IPS-18a (cell line): ENCODE results near the gene ARHGAP35.
"Not testable (repeated sequence)": the region's sequence is repeated elsewhere in the genome, so short reads cannot be mapped to it uniquely, and the experiment has no call there.

Experiments used
- H3K27ac ChIP-seq: one replicate; pipeline ENCODE4 v1.5.1; 2013; ENCODE audit warnings: low read length
- H3K27me3 ChIP-seq: one replicate; pipeline ENCODE4 v1.6.1; 2013; ENCODE audit warnings: mild to moderate bottlenecking, low read length; ENCODE audit not compliant: control insufficient read depth, insufficient read depth
- H3K36me3 ChIP-seq: one replicate; pipeline ENCODE4 v1.6.1; 2013; ENCODE audit warnings: low read depth, low read length; ENCODE audit not compliant: control insufficient read depth
- H3K4me1 ChIP-seq: one replicate; pipeline ENCODE4 v1.6.1; 2013; ENCODE audit warnings: low read depth, low read length; ENCODE audit not compliant: control insufficient read depth
- H3K4me3 ChIP-seq: one replicate; pipeline ENCODE4 v1.5.1; 2013; ENCODE audit warnings: low read length
- H3K9ac ChIP-seq: one replicate; pipeline ENCODE4 v1.6.1; 2013; ENCODE audit warnings: mild to moderate bottlenecking, low read length, moderate library complexity
- H3K9me3 ChIP-seq: one replicate; pipeline ENCODE4 v1.6.1; 2013; ENCODE audit warnings: low read depth, low read length; ENCODE audit not compliant: control insufficient read depth

The ARHGAP35 gene

DNA sequence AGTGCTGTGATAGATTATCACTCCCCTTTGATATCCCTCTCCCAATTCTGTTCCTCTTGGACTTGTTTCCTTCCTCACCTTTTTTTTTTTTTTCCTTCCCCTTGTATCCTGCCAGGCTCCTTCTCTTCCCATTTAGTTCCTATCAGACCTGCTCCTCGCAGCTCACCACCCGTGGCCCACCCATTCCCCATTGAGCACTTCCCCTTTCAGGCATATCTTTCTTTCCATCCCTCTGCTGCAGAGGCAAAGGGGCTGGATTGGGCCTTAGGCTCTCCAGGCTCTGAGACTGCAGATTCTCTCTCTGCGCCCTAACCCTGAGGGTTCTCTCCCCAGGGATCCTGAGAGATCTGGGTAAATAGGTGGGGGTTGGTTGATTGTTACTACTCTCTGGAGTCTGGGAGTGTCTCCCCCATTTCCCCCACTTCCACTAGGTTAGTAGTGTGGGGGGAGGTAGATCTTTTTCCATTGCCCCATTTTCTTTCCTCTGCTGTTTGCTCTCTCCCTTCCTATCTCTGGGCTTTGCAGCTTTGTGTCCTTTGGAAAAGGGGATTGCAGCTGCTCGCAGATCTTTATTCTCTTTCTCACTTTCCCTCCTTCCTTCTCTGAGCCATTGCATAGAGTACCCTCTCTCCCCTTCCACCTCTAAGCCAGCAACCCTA is 2.3 kb downstream of the ARHGAP35 start:
- Histone ChIP-seq H3K36me3 (no peaks in the 10 kb centered on the region), H3K9ac (peak overlapping the region; percentile 12), H3K4me1 (peaks cover 32% of the 10 kb centered on the region), H3K4me3 (peak overlapping the region; percentile 78), H3K27me3 (no peaks in the 10 kb centered on the region), H3K9me3 (no peaks in the 10 kb centered on the region), H3K27ac (peak overlapping the region; percentile 52)

DNA sequence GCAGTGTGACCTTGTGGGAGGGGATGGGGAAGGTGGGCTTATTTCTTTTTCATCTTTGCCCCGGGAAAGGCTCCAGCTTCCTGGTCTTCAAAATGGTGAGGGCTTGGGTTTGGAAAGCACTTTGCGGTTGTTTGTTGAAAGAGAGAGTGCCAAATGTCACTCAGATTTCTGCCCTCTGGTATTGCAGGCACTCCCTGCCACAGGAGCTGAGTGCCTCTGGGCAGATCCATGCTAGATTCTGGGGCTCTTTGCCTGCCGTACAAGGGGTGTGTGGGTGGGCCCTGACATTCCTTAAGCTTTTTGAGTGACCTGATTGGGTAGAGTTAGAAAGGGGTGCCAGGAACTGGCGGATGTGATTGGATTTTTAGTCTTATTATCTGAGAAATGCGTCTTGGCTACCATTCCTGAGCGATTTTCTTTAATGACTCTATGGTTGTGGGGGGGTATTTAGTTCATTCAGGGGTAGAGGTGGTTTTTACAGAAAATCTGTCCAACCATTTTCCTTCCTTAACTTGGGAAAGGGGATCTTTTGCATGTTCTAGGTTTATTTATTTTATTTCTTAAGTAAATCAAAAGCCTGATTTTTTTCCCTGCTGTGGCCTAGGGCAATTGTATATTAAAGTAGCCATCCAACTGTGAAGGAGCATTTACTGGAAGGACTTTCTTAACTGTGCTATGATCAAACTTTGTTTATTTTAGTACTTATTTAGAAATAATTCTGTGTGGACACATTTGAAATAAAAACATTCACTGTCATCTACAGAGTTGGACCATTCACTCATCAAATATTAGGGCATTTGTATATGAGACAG is 3.2 kb downstream of the ARHGAP35 start:
- Histone ChIP-seq H3K36me3 (no peaks in the 10 kb centered on the region), H3K27ac (peak overlapping the region; percentile 44), H3K27me3 (no peaks in the 10 kb centered on the region), H3K4me3 (peak overlapping the region; percentile 78), H3K4me1 (peaks cover 32% of the 10 kb centered on the region), H3K9ac (peak overlapping the region; percentile 12), H3K9me3 (no peaks in the 10 kb centered on the region)

DNA sequence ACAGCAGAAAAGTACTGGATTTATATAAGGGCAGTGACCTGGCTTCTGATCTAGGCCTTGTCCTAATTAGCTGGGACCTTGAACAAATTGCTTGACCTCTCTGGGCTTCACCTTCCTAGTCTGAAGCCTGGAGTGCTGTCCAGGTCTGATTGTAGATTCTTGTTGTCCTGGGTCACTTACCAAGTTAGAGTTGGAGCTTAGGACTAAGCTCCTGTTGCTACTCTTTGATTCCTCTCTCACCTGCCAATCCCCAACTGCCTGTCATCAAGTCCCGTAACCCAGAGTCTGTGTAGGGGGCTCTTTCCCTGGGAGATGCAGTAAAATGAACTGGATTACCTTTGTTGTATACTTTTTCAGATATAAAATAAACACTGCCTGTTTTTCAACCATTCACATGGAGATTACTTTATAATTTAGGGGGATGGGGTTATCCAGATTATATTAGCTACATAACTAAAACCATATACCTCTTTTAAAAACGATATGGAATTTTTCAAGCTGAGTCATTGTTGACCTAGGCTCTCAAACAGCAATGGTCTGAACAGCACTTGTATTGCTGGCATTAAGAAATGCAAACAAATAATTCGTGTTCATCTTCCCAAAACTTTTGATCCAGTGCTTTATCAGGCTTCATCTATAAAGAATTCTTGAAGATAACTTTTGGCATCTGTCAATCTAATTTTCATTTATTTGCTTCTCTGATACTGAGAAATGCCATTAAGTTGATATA is 5.8 kb downstream of the ARHGAP35 start:
- Histone ChIP-seq H3K9ac (no peak overlapping the region), H3K27ac (no peak overlapping the region), H3K36me3 (no peaks in the 10 kb centered on the region), H3K4me1 (peaks cover 32% of the 10 kb centered on the region), H3K27me3 (no peaks in the 10 kb centered on the region), H3K9me3 (no peaks in the 10 kb centered on the region), H3K4me3 (no peak overlapping the region)

DNA sequence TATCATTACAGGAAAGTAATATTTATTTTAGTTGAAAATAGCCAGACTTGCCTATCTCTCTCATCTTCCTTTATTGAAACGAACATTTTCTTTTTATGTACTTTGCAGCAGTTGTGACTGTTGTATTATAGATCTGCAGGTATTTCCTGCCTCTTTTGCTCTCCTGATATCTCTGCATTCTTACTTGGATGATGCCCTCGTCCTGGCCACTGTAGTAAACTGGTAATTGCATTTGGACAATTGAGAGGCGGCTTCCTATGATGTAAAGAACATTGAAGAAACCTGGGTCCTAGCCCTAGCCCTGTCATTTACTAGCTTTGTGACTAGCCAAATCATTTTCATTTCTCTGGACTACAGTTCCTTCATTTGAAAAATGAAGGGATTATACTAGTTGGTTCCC is 6.4 kb downstream of the ARHGAP35 start:
- H3K9ac ChIP-seq: no peak overlapping the region
- H3K9me3 ChIP-seq: no peaks in the 10 kb centered on the region
- peaks cover 31% of the 10 kb centered on the region for H3K4me1 ChIP-seq
- H3K36me3 ChIP-seq: no peaks in the 10 kb centered on the region
- H3K27ac ChIP-seq: no peak overlapping the region
- no peaks in the 10 kb centered on the region for H3K27me3 ChIP-seq
- H3K4me3 ChIP-seq: no peak overlapping the region

DNA sequence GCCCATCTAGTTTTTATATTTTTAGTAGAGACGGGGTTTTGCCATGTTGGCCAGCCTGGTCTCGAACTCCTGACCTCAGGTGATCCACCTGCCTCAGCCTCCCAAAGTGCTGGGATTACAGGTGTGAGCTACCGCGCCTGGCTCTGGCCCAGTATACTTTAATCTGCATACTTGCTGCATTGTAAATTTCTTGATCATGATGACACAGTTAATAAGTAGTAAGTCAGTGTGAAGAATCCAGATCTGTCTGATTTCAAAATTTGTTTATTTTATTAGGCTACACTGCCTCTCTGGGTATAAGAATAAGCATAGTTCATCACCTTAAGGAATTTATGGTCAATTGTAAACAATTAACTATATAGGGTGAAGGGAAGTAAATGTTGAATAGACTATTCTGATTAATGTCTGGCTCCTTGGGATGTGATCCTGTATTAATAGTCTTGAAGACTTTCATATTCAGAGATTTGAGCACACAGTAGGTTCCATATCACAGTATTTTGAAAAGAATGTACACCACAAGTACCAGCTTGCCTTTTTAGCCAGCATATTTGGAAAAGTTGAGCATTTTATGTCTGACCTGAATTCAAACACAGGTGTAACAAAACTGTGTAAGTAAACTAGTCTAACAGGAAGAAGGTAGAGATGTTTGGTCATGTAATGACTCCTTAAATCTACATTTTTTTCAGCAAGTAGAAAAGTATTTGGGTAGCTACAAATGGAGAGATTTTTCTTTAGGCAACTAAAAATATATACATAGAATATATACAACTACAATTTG is 7.4 kb downstream of the ARHGAP35 start:
- Histone ChIP-seq H3K4me1 (peaks cover 21% of the 10 kb centered on the region), H3K27ac (no peak overlapping the region)

DNA sequence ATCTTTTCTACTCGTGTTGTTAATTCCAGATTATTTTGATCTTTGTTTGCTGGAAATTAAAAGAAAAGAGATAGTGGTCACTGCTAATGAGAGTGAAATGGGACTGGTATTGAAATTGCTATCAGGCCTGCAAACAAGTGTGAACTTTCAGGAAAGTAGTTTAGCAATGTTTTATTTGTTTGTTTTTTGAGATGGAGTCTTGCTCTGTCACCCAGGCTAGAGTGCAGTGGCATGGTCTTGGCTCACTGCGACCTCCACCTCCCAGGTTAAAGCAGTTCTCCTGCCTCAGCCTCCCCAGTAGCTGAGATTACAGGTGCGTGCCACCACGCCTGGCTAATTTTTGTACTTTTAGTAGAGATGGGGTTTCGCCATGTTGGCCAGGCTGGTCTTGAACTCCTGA is 10.4 kb downstream of the ARHGAP35 start:
- H3K27me3 ChIP-seq, H3K9me3 ChIP-seq, H3K27ac ChIP-seq, H3K4me3 ChIP-seq, H3K9ac ChIP-seq, H3K36me3 ChIP-seq: not testable (repeated sequence)
- H3K4me1 ChIP-seq: peaks cover 14% of the 10 kb centered on the region

More for the DNA sequence above, 7.4 kb downstream of the ARHGAP35 start:
- Histone ChIP-seq H3K9ac (no peak overlapping the region), H3K9me3 (no peaks in the 10 kb centered on the region), H3K27me3 (no peaks in the 10 kb centered on the region), H3K36me3 (no peaks in the 10 kb centered on the region), H3K4me3 (no peak overlapping the region)

DNA sequence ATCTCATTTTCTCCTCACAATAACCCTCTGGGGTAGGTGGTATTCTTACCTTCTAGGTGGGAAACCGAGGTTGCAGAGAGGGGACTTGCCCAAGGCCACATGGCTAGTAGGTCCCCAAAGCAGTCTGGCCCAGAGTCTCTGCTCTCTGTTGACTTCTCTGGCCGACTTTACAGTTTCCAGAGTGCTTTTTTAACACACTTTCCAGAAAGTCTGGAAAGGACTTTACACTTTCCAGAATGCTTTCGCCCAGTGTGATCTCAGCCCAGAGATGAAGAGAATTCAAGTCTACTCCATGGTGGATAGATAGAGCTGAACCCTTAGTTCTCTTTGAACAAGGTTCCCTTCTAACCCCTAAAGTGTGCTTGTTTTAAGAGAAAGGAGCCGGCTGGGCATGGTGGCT is 12.2 kb downstream of the ARHGAP35 start:
- no peaks in the 10 kb centered on the region for H3K9me3 ChIP-seq
- H3K27me3 ChIP-seq: no peaks in the 10 kb centered on the region
- no peak overlapping the region for H3K27ac ChIP-seq
- peaks cover 7% of the 10 kb centered on the region for H3K4me1 ChIP-seq
- H3K9ac ChIP-seq: no peak overlapping the region
- no peaks in the 10 kb centered on the region for H3K36me3 ChIP-seq
- no peak overlapping the region for H3K4me3 ChIP-seq

DNA sequence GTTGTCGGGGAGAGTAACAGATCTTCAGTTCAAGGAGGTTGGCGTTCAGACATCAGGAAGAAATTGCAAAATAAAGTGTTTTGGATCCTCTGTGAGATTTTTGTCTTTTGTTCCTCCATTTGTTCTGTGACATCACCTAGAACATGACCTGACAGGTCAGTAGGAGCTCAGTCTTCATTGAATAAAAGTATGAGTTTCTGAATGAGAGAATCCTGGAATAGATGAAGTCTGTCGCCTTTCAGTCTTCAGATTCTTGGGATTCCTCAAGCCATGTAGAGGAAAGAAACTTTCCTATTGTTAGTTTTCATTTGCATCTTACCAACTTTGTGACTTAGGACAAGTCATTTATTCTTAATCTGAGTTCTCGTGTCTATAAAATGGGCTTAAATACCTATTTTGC is 14.4 kb downstream of the ARHGAP35 start:
- Histone ChIP-seq H3K9me3 (no peaks in the 10 kb centered on the region), H3K36me3 (no peaks in the 10 kb centered on the region), H3K9ac (no peak overlapping the region), H3K4me3 (no peak overlapping the region), H3K4me1 (peaks cover 7% of the 10 kb centered on the region), H3K27me3 (no peaks in the 10 kb centered on the region), H3K27ac (peak overlapping the region; percentile 9)

DNA sequence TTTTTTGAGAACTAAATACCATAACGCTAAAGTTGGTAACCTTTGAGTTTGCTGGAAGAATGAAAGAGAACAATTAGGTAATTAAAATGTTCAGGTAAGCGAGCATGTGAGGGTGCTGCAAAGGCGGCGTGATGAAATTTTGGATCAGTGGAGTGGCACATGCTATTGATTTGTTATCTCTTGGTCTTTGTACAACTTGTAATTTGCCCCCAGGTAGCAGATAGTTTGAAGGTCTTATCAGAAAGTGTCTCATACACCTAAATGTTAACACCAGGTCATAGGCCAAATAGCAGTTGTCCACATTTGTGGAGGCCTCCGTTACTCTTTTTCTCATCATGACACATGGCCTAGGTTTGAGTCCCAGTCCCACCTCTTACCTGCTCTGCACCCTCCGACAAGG is 14.9 kb downstream of the ARHGAP35 start:
- H3K9ac ChIP-seq: no peak overlapping the region
- H3K4me3 ChIP-seq: no peak overlapping the region
- H3K9me3 ChIP-seq: no peaks in the 10 kb centered on the region
- H3K36me3 ChIP-seq: no peaks in the 10 kb centered on the region
- peaks cover 7% of the 10 kb centered on the region for H3K4me1 ChIP-seq
- no peaks in the 10 kb centered on the region for H3K27me3 ChIP-seq
- peak overlapping the region; percentile 9 for H3K27ac ChIP-seq

DNA sequence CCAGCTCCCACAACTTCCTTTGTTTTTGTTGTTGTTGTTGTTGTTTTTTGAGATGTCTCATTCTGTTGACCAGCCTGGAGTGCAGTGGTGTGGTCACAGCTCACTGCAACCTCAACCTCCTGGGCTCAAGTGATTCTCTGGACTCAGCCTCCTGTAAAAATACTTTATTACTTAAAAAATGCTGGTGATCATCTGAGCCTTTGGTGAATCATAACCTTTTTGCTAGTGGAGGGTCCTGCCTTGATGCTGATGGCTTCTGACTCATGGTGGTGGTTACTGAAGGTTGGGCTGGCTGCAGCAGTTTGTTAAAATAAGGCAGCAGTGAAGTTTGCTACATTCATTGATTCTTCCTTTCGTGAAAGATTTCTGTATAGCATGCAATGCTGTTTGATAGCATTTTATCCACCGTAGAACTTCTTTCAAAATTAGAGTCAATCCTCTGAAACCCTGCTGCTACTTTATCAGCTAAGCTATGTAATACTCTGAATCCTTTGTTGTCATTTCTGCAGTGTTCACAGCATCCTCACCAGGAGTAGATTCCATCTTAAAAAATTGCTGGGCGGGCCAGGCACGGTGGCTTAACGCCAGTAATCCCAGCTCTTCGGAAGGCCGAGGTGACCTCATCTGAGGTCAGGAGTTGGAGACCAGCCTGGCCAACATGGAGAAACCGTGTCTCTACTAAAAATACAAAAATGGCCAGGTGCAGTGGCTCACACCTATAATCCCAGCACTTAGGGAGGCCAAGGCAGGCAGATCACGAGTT is 18.0 kb downstream of the ARHGAP35 start:
- no peak overlapping the region for H3K27ac ChIP-seq

More for the DNA sequence above, 18.0 kb downstream of the ARHGAP35 start:
- Histone ChIP-seq H3K4me3 (no peak overlapping the region), H3K36me3 (no peaks in the 10 kb centered on the region), H3K27me3 (no peaks in the 10 kb centered on the region), H3K9me3 (no peaks in the 10 kb centered on the region), H3K9ac (no peak overlapping the region), H3K4me1 (peaks cover 7% of the 10 kb centered on the region)
